SJSA1 (cell line): ENCODE data around the gene TAGLN. TPM values are rescaled to one million over a fixed set of nuclear protein-coding genes. Genes with fewer than 3 reads are reported as not detected.

ENCODE experiments used
- DNase-seq, 2 experiments: peaks; one replicate each; pipeline ENCODE4 v3.0.0-alpha.2; 2015 to 2020; ENCODE audit warnings: low spot score in 2 of 2, low read depth in 1 of 2
- H3K27ac ChIP-seq: fragments of 250-450 bp; sonication (Bioruptor Pico); 2 replicates; pipeline ENCODE4 v1.5.1; 2020; ENCODE audit warnings: mild to moderate bottlenecking, moderate library complexity
- H3K27me3 ChIP-seq: fragments of 250-450 bp; sonication (Bioruptor Pico); replicated peaks from 2 replicates; pipeline ENCODE4 v1.5.1; 2020; ENCODE audit warnings: mild to moderate bottlenecking, moderate library complexity
- H3K36me3 ChIP-seq: fragments of 250-450 bp; sonication (Bioruptor Pico); 2 replicates; pipeline ENCODE4 v1.5.1; 2020; ENCODE audit warnings: mild to moderate bottlenecking
- H3K4me1 ChIP-seq: fragments of 250-450 bp; sonication (Bioruptor Pico); replicated peaks from 2 replicates; pipeline ENCODE4 v1.6.1; 2021; ENCODE audit warnings: mild to moderate bottlenecking
- H3K4me3 ChIP-seq: fragments of 250-450 bp; sonication (Bioruptor Pico); 2 replicates; pipeline ENCODE4 v1.5.1; 2020; ENCODE audit warnings: mild to moderate bottlenecking
- H3K9me3 ChIP-seq: fragments of 250-450 bp; sonication (Bioruptor Pico); replicated peaks from 2 replicates; pipeline ENCODE4 v1.5.1; 2020; ENCODE audit warnings: mild to moderate bottlenecking
- total RNA-seq: library from RNA; depleted of rRNA; stranded (reverse); fragments of >200 nt; shearing (Covaris generic); gene quantifications from 2 replicates; pipeline ENCODE4 v1.2.3, GENCODE V29; 2014; rRNA removed

Gene TAGLN
- 655 and 717 TPM in 2 replicates for total RNA-seq

DNA sequence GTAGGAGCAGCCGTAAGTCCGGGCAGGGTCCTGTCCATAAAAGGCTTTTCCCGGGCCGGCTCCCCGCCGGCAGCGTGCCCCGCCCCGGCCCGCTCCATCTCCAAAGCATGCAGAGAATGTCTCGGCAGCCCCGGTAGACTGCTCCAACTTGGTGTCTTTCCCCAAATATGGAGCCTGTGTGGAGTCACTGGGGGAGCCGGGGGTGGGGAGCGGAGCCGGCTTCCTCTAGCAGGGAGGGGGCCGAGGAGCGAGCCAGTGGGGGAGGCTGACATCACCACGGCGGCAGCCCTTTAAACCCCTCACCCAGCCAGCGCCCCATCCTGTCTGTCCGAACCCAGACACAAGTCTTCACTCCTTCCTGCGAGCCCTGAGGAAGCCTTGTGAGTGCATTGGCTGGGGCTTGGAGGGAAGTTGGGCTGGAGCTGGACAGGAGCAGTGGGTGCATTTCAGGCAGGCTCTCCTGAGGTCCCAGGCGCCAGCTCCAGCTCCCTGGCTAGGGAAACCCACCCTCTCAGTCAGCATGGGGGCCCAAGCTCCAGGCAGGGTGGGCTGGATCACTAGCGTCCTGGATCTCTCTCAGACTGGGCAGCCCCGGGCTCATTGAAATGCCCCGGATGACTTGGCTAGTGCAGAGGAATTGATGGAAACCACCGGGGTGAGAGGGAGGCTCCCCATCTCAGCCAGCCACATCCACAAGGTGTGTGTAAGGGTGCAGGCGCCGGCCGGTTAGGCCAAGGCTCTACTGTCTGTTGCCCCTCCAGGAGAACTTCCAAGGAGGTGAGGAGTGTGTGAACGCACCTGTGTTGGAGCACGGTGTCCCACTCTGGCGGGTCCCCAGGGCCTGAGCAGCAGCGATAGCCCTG, at the start of gene TAGLN:
Gene TAGLN (plus strand): TSS at position 318 of the 863 bp plus-strand sequence. CDS start 3,644 bp downstream, outside the sequence.
- Histone ChIP-seq H3K4me3 (peak within 1 kb of the TSS; percentile 43), H3K36me3 (peaks cover 18% of the 10 kb centered on the region), H3K27ac (peak within 1 kb of the TSS; percentile 72), H3K9me3 (no peaks in the 10 kb centered on the region), H3K4me1 (peaks cover 32% of the 10 kb centered on the region), H3K27me3 (no peaks in the 10 kb centered on the region)
- DNase-seq = peak; percentile 68 to 87

DNA sequence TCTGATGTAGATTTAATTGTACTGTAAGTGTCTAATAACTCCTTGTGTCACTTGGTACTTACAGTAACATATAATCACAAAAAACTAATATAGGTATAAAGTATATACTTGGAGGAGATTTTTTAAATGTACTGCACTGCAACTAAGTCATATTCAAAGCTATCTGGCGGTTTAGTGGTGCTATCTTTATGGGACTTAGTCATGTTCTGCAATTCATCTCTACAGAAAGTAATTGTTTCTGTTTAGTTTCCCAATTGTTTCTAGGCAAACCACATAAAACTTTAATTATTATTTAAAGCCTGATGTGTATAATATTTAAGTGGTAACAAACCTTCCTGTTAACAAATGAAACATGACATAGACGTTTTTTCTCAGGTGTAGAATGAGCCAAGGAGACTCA, 47.1 kb upstream of the TAGLN start:
- H3K36me3 ChIP-seq = peaks cover 18% of the 10 kb centered on the region
- H3K27me3 ChIP-seq = no peaks in the 10 kb centered on the region
- no peak overlapping the region for H3K27ac ChIP-seq
- H3K9me3 ChIP-seq = no peaks in the 10 kb centered on the region
- DNase-seq = no peak
- H3K4me1 ChIP-seq = no peaks in the 10 kb centered on the region
- no peak overlapping the region for H3K4me3 ChIP-seq

DNA sequence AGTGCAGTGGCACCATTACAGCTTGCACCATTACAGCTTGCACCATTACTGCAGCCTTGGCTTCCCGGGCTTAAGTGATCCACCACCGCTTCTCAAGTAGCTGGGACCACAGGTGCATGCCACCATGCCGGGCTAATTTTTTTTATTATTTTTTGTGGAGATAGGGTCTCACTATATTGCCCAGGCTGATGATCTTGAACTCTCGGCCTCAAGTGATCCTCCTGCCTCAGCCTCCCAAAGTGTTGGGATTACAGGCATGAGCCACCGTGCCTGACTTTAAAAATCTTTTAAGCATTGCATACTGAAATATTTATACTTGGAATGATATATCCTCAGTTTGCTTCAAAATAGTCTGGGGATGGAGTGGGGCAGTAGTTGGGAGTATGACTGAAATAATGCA, 44.7 kb upstream of the TAGLN start:
- no peak for DNase-seq
- Histone ChIP-seq H3K36me3 (peaks cover 6% of the 10 kb centered on the region; the same call in 1 of the 2 replicates), H3K9me3 (no peaks in the 10 kb centered on the region), H3K27ac (no peak overlapping the region), H3K4me1 (no peaks in the 10 kb centered on the region), H3K4me3 (no peak overlapping the region), H3K27me3 (no peaks in the 10 kb centered on the region)

DNA sequence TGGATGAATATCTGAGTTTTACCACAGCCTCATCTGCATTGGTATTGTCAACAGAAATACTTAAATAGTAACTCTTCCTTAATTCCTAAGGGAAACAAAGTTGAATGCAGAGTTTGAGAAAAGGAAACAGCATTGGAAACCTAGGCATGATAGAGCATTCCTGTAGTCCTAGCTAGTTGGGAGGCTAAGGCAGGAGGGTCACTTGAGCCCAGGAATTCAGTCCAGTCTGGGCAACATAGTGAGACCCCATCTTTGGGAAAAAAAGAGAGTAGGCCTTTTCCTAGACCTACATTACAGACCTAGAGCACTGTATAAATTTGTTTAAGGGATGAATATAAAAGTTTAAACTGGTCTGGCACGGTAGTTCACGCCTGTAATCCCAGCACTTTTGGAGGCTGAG, 41.7 kb upstream of the TAGLN start:
- no peaks in the 10 kb centered on the region for H3K9me3 ChIP-seq
- H3K27me3 ChIP-seq = no peaks in the 10 kb centered on the region
- H3K4me3 ChIP-seq = no peak overlapping the region
- H3K4me1 ChIP-seq = no peaks in the 10 kb centered on the region
- H3K36me3 ChIP-seq = peaks cover 20% of the 10 kb centered on the region
- no peak for DNase-seq
- no peak overlapping the region for H3K27ac ChIP-seq

DNA sequence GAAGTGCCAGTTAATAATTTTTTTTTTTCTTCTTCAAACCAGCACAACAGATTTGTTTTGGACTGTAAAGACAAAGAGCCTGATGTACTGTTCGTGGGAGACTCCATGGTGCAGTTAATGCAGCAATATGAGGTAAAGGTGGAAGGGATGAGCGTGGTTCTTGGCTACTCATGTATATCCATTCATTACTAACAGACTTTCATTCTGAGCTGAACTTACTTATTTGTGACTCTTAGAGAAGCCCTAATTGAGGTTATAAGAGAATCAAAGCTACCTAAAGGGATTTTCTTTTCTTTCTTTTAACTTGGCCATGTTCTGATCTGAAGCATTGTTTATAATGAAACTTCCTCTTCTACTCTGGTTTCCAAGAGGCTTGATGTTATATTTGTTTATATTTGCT, 39.3 kb upstream of the TAGLN start:
- no peaks in the 10 kb centered on the region for H3K4me1 ChIP-seq
- H3K27me3 ChIP-seq = no peaks in the 10 kb centered on the region
- H3K36me3 ChIP-seq = peaks cover 29% of the 10 kb centered on the region
- no peak overlapping the region for H3K27ac ChIP-seq
- H3K9me3 ChIP-seq = no peaks in the 10 kb centered on the region
- no peak for DNase-seq
- no peak overlapping the region for H3K4me3 ChIP-seq

DNA sequence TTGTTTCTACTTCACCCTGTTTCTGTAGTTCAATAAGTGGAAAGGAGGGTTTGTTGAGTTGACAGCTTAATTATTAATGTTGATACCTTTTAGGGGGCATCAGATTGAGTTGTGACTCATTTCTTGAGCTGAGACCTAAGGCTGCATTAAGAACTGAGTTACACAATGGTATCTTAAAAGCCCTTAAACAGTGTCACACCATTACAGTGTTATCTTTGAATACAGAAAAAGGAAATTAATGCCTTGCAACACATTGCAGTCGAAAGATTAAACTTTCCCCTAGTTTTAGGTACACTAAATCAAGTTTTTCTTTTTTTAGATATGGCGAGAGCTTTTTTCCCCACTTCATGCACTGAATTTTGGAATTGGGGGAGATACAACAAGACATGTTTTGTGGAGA, 38.3 kb upstream of the TAGLN start:
- no peaks in the 10 kb centered on the region for H3K9me3 ChIP-seq
- no peak overlapping the region for H3K27ac ChIP-seq
- peaks cover 28% of the 10 kb centered on the region for H3K36me3 ChIP-seq
- no peak overlapping the region for H3K4me3 ChIP-seq
- no peaks in the 10 kb centered on the region for H3K27me3 ChIP-seq
- H3K4me1 ChIP-seq = no peaks in the 10 kb centered on the region
- no peak for DNase-seq

DNA sequence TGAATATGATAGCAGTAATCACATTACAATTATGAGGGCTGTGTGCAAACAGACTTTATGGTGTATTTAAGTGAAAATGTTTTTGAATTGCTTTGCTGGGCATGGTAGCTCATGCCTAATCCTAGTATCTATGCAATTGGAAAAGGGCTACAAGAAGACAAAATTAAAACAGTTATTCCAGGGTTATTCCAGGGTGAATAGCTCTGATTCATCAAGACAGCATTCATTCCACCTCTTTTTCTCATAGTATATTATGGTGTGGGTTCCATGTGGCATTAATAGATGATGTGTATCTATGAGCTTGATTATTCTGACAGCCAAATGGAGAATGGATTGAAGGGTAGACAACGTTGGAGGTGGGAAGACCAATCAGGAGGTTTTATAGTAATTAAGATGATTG, 32.7 kb upstream of the TAGLN start:
- DNase-seq = no peak
- peaks cover 34% of the 10 kb centered on the region for H3K36me3 ChIP-seq

DNA sequence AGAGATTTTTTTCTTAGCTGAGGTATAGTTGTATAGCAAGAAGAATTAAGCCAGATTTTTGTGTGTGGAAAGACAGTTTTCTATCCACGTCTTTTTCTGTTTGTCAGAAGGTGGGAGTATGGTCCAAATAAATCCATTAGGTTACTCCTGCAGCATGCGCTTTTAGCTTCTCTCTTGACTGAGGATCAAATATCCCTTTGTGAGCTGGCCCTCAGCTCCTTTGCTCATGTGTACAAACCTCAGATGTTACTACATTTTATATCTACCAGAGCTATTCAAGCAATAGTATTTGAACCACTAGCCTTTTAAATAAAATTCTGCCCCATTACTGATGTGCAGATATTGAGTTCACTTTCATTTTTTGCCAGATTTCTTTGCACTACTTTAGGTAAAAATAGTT, 29.4 kb upstream of the TAGLN start:
- no peaks in the 10 kb centered on the region for H3K9me3 ChIP-seq
- no peak for DNase-seq
- H3K27me3 ChIP-seq = no peaks in the 10 kb centered on the region
- H3K27ac ChIP-seq = no peak overlapping the region
- H3K36me3 ChIP-seq = peaks cover 15% of the 10 kb centered on the region; the same call in 1 of the 2 replicates
- no peak overlapping the region for H3K4me3 ChIP-seq
- no peaks in the 10 kb centered on the region for H3K4me1 ChIP-seq

More for the DNA sequence above, 32.7 kb upstream of the TAGLN start:
- Histone ChIP-seq H3K9me3 (no peaks in the 10 kb centered on the region), H3K4me1 (no peaks in the 10 kb centered on the region), H3K27ac (no peak overlapping the region), H3K4me3 (no peak overlapping the region), H3K27me3 (no peaks in the 10 kb centered on the region)

DNA sequence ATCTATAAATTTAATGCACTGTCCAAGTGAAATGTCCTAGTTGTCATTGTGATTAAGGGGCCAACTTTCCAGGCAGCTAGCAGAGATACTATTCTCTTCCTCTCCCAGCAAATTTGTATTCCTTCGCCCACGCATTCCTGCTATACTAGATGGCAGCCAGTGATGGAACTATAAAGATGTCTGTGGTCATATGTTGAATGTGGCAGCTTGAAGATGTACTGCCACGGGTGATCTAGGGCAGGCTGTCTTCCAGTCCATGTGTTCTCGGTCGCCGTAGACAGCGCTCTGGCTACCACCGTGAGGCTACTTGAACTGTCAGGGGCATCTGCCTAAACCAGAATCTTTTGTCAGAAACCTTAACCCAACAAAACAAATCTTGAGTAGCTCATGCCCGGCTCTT, 29.0 kb upstream of the TAGLN start:
- Histone ChIP-seq H3K4me3 (no peak overlapping the region), H3K27ac (no peak overlapping the region), H3K36me3 (peaks cover 15% of the 10 kb centered on the region; the same call in 1 of the 2 replicates), H3K27me3 (no peaks in the 10 kb centered on the region), H3K4me1 (no peaks in the 10 kb centered on the region), H3K9me3 (no peaks in the 10 kb centered on the region)
- no peak for DNase-seq

DNA sequence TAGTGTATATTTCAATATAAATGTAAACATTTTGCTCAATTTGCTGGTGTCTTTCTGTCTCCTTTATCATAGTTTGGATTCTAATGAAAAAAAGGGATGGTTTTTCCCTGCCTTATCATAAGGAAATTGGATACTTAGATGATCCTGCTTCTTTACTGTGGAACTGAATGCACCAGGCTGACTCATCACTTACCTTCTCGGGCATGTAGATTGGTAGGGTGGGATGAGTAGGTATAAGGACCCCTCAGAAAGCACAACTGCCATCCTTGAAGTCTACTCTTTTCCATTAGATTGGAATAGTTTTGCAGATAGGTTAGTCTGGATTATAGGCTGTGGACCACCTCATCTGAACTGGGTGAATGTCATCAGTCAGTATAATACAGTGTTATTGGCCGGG, 28.2 kb upstream of the TAGLN start:
- H3K27ac ChIP-seq = no peak overlapping the region
- DNase-seq = no peak
- no peaks in the 10 kb centered on the region for H3K9me3 ChIP-seq
- no peaks in the 10 kb centered on the region for H3K4me1 ChIP-seq
- peaks cover 11% of the 10 kb centered on the region; the same call in 1 of the 2 replicates for H3K36me3 ChIP-seq
- H3K4me3 ChIP-seq = no peak overlapping the region
- H3K27me3 ChIP-seq = no peaks in the 10 kb centered on the region

DNA sequence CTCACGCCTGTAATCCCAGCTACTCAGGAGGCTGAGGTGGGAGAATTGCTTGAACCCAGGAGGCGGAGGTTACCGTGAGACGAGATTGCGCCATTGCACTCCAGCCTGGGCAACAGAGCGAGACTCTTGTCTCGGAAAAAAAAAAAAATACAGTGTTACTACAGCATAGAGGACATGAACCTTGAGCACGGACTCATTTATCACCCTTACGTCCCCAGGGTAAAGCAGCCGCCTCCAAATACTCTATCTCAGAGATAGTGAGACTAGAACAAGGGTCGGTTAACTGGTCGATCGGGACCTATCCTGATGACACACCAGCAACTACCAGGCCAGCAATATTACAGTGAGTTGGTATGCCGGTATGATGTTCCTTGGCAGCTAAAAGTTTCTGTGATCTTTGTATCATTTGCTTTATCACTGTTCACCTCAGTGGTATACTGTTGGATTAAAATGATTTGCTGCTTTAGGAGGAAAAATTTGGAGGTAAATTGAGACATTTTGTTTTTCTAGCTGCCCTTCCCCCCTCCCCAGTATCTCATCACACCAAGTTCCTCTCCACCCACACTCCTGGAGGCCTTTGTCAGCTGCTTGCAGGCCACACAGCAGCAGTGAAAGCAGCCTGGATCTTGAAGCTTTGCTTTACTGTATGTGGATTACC, 27.6 kb upstream of the TAGLN start:
- Histone ChIP-seq H3K36me3 (peaks cover 6% of the 10 kb centered on the region; the same call in 1 of the 2 replicates), H3K4me3 (no peak overlapping the region), H3K27me3 (no peaks in the 10 kb centered on the region), H3K4me1 (no peaks in the 10 kb centered on the region), H3K9me3 (no peaks in the 10 kb centered on the region), H3K27ac (no peak overlapping the region)
- DNase-seq = no peak

DNA sequence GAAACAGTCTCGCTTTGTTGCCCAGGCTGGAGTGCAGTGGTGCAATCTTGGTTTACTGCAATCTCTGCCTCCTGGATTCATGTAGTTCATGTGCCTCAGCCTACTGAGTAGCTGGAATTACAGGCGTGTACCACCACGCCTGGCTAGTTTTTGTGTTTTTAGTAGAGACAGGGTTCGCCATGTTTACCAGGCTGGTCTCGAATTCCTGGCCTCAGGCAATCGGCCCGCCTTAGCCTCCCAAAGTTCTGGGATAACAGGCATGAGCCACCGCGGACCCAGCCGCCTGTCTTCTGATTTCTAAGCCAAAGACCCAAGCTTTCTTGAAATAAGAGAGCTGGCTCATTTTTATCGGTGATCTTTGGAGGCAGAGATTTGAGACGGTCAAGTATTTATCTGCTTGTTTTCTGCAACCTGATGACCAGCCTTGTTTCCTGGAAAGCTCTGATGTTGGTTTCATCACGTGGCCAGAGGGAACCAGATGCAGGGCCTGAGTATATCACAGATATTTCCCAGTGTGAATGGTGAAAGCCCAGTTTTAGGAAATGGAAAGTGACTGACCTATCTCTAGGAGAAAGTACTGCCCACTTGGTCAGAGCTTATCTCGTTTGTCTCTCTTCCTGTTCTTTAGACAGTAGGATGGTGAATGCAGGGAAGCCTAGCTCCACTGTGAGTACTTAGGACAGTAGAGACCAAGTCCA, 26.3 kb upstream of the TAGLN start:
- Histone ChIP-seq H3K4me1 (no peaks in the 10 kb centered on the region), H3K27me3 (no peaks in the 10 kb centered on the region), H3K36me3 (peaks cover 6% of the 10 kb centered on the region; the same call in 1 of the 2 replicates), H3K4me3 (no peak overlapping the region), H3K27ac (no peak overlapping the region), H3K9me3 (no peaks in the 10 kb centered on the region)
- DNase-seq = no peak

DNA sequence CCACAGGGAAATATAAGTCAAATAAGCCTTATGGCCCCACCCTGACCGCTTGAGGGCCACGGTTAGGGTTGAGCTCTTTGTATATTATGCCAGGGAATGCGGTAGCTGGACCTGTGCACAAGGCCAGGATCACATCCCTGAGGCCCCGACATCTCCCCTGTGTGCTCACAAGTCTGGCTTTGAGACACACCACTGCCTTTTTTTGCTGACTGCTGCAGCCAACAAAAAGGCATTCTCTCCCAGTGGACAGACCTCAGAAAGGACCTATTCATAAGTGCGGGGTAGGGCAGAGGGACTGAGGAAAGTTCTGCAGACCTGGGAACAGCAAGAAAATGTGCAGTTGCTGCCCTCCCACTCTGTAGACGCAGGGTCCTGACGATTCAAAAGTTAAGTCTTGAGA, 24.1 kb upstream of the TAGLN start:
- no peak overlapping the region for H3K4me3 ChIP-seq
- H3K9me3 ChIP-seq = no peaks in the 10 kb centered on the region
- no peaks in the 10 kb centered on the region for H3K36me3 ChIP-seq
- H3K27me3 ChIP-seq = no peaks in the 10 kb centered on the region
- DNase-seq = no peak
- peaks cover 8% of the 10 kb centered on the region for H3K4me1 ChIP-seq
- no peak overlapping the region for H3K27ac ChIP-seq

DNA sequence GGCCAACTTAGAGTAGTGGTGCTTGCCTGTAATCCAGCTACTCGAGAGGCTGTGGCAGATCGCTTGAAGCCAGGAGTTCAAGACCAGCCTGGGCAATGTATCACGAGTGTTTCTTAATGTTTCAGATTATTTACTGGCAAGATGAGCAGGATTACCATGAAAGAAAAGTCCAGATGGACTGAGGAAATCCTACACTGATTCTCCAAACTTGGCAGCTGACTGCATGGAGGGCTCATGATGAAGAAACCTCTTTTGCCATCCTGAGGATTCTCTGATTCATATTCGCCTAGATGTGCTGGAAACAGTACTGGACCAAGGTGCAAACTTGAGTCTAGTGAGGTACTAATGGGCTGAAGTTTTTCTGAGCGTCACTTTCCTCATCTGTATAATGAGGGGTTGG, 23.4 kb upstream of the TAGLN start:
- Histone ChIP-seq H3K36me3 (no peaks in the 10 kb centered on the region), H3K27ac (no peak overlapping the region), H3K27me3 (no peaks in the 10 kb centered on the region), H3K4me3 (no peak overlapping the region), H3K4me1 (peaks cover 9% of the 10 kb centered on the region), H3K9me3 (no peaks in the 10 kb centered on the region)
- DNase-seq = no peak
